NCI-H748 treated with DMSO at 0.1 percent for 48 hours (cell line): ENCODE results near the gene HOXC10.
A peak's percentile ranks its signal among the peaks of the same experiment; 100 is the strongest.

ENCODE experiments used
- DNase-seq: peaks from one replicate; lab custom pipeline; 2025; lab: John Stamatoyannopoulos, UW

Gene HOXC10

GRCh38 chr12:54003625-54004024, 18.7 kb downstream of the HOXC10 start:
- DNase-seq, result no peak

DNA sequence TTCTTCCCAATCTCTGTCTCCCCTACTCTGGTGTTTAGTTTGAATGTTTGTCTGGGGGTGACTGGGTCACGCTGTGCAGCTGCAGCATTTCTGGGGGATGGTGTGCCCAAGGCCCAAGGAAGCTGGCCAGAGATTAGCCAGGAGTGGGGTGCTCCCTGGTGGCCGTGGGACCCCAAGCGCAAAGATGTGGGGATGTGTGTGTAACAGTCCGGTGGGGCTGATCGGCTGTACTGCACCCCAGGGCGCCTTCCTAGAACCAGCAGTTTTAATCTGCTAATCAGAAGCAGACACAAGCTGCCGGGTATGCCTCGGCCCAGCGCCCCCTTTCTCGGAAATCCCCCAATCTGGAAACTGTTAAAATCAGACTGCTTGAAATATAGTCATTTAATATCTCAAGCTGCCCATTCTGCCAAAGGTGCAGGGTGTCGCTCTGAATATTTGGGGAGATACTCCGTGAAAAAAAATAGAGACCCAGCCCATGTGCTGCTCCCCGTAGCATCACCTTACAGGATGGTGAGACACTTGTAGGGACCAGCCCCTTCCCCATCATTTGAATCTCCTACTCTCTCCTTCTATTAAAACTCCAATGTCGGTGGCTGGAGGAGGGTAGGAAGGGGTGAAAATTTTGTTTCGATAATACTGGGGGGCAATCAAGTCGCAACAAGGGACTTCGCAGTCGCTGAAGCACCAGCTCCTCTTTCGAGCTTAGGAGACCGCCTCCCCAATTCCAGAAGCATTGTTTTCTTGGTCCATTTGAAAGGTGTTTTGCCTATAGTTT, 19.3 kb downstream of the HOXC10 start:
- no peak for DNase-seq

DNA sequence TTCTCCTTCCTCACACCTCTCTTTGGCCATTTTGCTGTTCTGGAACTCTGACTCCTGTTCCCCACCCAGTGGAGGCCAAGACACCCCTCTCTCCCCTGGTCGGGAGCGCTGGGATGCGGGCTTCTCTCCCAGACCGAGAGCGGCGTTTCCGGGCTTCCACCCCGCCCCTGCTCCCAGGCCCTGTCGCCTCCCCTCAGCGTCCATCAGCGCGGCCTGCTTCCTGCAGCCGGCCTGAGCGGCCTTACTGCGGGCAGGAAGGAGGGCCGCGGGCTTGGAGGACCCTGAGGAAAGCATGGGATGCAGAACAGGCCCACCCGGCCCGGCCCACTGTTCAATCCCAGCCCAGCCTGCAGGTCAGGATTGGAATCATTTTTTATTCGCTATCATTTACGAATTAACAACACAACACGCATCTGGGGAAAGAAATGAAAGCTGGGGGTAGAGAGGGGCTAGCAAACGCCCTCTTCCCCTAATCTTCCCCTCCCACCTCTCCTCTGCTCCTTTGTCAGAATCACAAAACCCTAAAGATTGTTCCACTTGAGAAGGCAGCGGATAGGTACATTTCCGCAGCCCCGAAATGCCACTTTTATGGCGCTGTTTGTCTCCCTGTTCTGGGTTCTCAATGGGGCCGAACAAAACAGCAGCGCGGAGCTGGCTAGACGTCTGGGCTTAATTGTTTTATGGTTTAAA, 20.0 kb downstream of the HOXC10 start:
- DNase-seq, result no peak

DNA sequence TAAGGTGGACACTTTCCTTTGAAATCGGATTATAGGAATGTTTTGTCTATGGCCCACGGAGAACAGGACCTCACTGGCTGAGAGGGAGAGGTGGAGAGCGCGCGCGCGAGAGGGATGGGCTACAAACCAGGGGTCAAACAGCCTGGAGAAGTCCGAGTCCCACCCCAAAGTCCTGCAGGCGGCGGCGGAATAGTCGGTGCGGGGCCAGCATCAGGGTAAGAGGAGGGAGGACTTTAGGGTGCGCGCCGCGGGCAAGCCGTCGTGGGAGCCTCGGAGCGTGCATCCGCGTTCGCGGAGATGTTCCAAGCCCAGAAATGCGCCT, 20.5 kb downstream of the HOXC10 start:
- DNase-seq, result no peak

- peak; percentile 67 for DNase-seq
Observed at GRCh38 chr12:54005853-54006558, 21.1 kb downstream of the HOXC10 start.

GRCh38 chr12:54006559-54007220, 21.7 kb downstream of the HOXC10 start:
- DNase-seq, result no peak

DNA sequence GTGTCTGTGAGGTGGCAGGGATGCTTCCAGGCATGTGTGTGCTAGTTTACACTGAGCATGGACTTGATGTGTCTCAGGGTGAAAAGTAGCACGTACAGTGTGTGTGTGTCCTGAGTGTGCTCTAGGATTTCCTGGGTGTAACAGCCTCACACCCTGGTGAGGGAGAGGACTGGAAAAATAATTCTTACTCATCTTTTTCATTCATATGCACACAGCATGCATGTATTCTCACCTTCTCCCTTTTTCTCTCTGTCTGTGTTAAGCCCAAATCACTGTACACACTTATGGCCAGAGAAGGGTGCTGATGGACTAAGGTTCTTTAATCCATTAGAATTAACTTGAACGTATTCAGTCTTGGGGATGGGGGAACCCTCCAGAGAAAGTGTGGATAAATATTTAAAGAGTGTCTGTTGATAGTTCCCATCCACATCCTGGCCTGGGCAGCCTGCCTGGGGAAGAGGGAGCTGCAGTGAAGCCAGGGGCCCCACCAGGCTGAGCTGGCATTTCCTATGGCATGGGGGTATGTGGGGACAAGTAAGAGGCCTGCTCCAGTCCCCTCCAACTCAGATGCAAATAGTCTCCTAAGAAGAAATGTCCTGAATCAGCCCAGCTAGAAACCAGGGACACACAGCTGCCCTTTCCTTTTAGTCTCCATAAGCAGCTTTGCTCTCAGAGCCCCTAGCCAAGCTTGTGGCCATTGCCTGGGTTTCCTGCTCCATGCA, 22.8 kb downstream of the HOXC10 start:
- DNase-seq, result no peak

- no peak for DNase-seq
Observed at GRCh38 chr12:54008260-54008552, 23.3 kb downstream of the HOXC10 start.

- peak; percentile 15 for DNase-seq
Observed at GRCh38 chr12:54009171-54010052, 24.5 kb downstream of the HOXC10 start.

DNA sequence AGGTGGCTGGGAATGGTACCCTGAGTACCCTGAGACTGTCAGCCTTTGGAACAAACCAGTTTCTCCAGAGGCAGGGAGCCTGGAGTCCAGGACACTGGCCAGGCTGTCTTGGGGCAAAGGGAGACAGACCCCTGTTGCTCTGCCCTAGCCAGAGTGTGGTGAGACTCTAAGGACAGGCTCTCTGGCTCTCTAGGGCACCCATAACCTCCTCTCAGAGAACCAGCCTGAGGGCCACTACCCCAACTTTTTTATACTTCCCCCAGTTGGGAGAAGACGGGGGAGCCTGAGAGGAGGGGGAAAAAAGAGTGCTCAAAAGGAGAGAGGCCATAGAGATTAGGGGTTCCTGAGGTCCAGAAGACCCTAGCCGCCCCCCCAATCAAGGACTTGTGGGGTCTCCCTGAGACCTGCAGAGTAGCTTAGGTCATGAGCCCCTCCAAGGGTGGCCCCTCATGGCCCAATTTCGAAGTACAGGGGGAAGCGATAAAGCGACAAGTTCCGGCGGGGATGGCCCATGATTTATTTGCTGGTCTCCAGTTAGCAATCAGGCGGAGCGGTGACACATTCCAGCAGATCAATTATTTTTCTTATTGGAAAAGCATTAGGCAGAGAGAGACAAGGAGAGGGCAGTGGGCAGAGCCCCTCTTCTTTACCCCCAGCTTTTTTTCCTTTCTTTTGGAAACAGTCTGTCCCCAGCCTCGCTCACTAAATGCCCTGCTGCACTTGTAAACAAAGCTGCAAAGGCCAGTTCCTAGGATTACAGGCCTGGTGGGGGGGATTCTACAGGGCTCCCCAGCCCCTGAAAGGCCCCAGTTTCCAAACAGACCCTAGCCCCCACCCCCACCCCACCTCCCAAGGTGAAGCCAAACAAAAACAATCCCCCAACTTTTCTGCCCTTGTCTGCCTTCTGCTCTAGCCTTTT, 25.4 kb downstream of the HOXC10 start:
- no peak for DNase-seq

GRCh38 chr12:54010972-54011664, 26.2 kb downstream of the HOXC10 start:
- DNase-seq, result no peak

GRCh38 chr12:54011665-54012532, 27.0 kb downstream of the HOXC10 start:
- DNase-seq, result no peak

DNA sequence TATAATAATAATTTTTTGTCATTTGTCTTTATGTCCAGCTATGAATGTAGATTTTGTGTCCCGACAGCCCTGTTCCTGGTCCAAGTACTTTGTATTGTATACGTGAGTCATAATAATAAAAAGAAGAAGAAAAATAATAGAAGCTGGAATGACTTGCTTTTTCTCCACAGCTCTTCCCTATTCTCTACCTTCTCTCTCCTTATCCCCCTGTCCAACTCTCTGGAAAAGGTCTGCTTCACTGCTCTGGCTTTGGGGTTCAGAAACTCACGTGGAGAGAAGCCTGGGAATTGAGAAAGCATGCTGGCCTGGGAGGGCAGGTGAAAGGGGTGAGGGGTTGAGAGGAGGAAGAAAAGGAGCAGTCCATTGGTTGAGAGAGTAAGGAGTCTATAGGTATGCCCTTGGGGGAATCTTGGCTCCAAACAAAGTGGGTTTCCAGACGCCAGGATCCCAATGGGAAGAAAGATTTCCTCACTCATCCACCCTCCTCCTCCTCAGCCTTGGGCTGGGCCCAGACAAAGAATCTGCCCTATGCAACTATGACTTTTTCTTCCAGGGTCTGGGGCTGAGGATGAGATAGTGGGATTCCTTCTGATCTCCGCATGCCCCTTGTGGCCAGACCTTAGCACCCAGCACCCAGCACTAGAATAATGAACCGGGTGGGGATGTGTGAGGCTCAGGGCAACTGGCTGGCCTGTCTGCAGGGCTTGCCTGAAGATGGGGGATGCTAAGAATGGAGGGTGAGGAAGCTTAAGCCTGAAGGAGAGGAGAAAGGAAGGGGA, 27.9 kb downstream of the HOXC10 start:
- DNase-seq, result no peak

DNA sequence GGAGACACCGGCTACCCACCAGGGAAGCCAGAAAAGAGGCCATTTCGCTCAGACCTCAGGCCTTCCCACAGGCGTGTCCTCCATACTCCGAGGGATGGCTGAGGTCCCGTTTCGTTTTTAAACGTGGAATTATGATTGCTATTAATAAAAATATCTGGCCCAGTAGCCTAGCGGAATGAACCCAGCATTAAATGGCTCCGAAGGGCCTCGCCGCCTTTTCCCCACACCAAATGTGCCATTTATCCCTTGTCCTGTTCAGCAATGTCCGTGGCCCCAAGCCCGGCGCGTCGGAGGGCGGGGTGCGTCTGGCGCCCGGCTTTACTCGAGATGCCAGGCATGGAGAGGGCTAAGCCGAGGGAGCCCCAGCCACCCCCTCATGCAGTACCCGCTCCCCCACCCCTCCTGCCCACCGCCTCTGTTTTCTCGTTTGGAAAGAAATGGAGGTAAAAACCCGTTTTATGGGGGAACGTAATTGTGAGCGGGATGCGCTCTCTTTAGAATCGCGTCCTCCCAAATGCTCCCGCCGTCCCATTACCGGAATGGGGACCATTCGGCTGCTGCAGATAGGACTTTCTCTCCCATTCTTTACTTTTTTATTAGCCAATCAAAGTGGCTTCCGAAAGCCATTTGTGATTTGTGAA, 29.6 kb downstream of the HOXC10 start:
- DNase-seq, result no peak

- DNase-seq, result no peak
Observed at GRCh38 chr12:54015018-54015931, 30.3 kb downstream of the HOXC10 start.

DNA sequence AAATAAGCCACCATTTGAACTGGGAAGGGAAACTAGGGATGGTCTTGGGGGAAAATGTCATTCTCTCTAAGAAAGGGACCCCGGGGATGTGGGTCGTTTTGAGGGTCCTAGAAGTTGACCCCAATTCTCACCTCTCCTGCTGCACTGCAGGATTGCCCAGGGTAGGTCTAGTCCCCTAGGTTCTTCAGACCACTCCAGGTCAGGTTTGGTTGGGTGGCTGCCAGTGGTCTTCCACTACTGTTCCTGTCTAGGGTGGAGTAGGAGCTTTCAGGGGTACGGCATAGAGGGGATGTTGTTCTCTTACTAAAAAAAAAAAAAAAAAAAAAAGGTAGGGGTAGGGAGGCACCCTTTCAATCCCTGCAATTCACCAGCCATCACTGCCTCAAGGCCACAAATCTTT, 31.1 kb downstream of the HOXC10 start:
- DNase-seq, result no peak
